ENCODE data around the gene CCL1. TPM values are rescaled to one million over a fixed set of nuclear protein-coding genes. Genes with fewer than 3 reads are reported as not detected.

The CCL1 gene
- total RNA-seq, 1 experiment from 2014 or later = not detected

DNA sequence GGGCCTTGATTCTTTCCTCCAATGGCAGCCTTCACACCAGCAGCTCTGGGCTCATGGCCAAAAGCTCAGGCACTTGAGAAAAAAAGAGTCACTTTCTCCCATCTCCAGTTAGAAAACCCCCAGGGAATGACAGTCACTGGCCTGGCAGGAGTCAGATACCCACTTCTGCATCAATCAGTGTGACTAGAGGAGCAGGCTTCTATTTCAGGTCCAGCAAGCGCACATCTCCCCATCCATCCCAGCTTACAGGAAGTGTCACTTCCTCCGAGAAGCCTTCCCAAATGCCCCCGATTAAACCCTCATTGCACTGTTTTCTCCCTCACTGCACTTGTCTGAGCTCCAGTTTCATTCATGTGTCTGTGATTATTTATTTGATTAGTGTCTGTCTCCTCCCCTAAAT, 30.4 kb upstream of the CCL1 start:
- CTCF ChIA-PET = no interaction called here
- H3K4me1 Mint-ChIP-seq (ENCODE audit: low read depth, unreplicated experiment) = no peaks in the 10 kb centered on the region
- intact Hi-C loops (cut with micrococcal nuclease; ENCODE audit: unreplicated experiment) = no loop called here
- TF ChIP-seq, protein P1, sequence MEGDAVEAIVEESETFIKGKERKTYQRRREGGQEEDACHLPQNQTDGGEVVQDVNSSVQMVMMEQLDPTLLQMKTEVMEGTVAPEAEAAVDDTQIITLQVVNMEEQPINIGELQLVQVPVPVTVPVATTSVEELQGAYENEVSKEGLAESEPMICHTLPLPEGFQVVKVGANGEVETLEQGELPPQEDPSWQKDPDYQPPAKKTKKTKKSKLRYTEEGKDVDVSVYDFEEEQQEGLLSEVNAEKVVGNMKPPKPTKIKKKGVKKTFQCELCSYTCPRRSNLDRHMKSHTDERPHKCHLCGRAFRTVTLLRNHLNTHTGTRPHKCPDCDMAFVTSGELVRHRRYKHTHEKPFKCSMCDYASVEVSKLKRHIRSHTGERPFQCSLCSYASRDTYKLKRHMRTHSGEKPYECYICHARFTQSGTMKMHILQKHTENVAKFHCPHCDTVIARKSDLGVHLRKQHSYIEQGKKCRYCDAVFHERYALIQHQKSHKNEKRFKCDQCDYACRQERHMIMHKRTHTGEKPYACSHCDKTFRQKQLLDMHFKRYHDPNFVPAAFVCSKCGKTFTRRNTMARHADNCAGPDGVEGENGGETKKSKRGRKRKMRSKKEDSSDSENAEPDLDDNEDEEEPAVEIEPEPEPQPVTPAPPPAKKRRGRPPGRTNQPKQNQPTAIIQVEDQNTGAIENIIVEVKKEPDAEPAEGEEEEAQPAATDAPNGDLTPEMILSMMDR (IDR thresholded peaks at IDR 0.05; ENCODE audit: unreplicated experiment) = no peak
- no peaks in the 10 kb centered on the region for H3K36me3 Mint-ChIP-seq (ENCODE audit: insufficient read depth, unreplicated experiment)
- no peak for DNase-seq
- no peak overlapping the region for H3K4me3 Mint-ChIP-seq (ENCODE audit: low read depth, unreplicated experiment)
- H3K27me3 Mint-ChIP-seq (ENCODE audit: unreplicated experiment) = peaks cover 98% of the 10 kb centered on the region
- BruUV-seq (replicated peaks) = no TSS peak
- H3K9me3 Mint-ChIP-seq (ENCODE audit: low read depth, unreplicated experiment) = no peaks in the 10 kb centered on the region
- no peak overlapping the region for H3K27ac Mint-ChIP-seq (ENCODE audit: unreplicated experiment)

DNA sequence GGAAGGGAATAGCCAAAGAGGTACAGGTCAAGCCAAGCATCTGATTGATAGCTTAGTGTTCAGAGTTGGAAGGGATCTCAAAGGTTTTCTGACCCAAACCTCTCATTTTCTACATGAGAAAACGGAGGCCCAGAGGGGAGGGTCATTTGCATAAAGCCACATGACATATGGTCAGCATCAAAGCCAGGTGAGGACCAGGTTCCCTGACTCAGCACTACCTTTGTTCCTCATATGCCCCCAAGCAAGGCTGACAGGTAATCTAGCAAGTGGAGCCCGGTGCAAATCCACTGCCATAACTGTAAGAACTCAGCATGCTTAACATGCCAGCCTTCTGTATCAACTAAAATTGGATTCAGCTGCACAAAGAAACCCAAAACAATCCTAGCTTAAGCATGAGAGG, 28.2 kb upstream of the CCL1 start:
- BruUV-seq (replicated peaks) = no TSS peak
- no peaks in the 10 kb centered on the region for H3K9me3 Mint-ChIP-seq (ENCODE audit: low read depth, unreplicated experiment)
- no peak overlapping the region for H3K4me3 Mint-ChIP-seq (ENCODE audit: low read depth, unreplicated experiment)
- H3K36me3 Mint-ChIP-seq (ENCODE audit: insufficient read depth, unreplicated experiment) = no peaks in the 10 kb centered on the region
- CTCF ChIA-PET = no interaction called here
- H3K27ac Mint-ChIP-seq (ENCODE audit: unreplicated experiment) = no peak overlapping the region
- no peak for DNase-seq
- TF ChIP-seq, protein P1 (IDR thresholded peaks at IDR 0.05; ENCODE audit: unreplicated experiment) = no peak
- intact Hi-C loops (cut with micrococcal nuclease; ENCODE audit: unreplicated experiment) = no loop called here
- H3K27me3 Mint-ChIP-seq (ENCODE audit: unreplicated experiment) = peaks cover 94% of the 10 kb centered on the region
- H3K4me1 Mint-ChIP-seq (ENCODE audit: low read depth, unreplicated experiment) = no peaks in the 10 kb centered on the region

- H3K4me1 Mint-ChIP-seq (ENCODE audit: low read depth, unreplicated experiment) = no peaks in the 10 kb centered on the region
- no peak overlapping the region for H3K27ac Mint-ChIP-seq (ENCODE audit: unreplicated experiment)
- intact Hi-C loops (cut with micrococcal nuclease; ENCODE audit: unreplicated experiment) = no loop called here
These were observed 27.6 kb upstream of the CCL1 start for GRCh38 chr17:34390649-34391048.

DNA sequence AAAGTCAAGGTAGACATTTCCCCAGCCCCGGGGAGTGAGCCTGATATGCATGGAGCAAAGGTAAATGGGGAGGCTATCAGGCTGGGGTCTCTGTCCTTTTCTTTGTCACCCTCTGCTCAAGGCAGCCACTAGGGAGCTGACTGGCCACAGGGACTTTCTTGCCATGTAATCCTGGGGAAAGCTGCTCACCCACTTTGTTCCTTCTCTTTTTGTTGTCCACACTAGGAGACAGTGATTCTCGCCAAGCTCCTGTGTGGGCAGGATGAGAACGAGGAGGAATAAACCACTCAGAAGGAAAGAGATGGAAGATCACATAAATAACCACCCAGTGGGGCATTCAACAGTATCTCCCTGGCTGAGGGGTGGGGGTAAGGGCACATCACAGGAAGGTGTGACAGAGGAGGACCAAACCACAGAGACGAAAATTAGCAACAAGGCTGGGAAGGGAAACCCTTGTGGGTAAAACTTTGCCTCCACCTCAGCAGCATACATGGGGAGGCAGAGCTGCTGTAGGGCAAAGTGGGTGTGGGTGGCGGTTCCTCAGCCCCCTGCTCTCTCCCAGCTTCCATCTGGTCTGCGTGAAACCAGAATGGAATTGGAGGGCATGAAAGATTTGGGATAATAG, 26.2 kb upstream of the CCL1 start:
- Mint-ChIP-seq H3K27me3 (ENCODE audit: unreplicated experiment) (peaks cover 95% of the 10 kb centered on the region), H3K4me1 (ENCODE audit: low read depth, unreplicated experiment) (no peaks in the 10 kb centered on the region), H3K4me3 (ENCODE audit: low read depth, unreplicated experiment) (no peak overlapping the region), H3K36me3 (ENCODE audit: insufficient read depth, unreplicated experiment) (no peaks in the 10 kb centered on the region), H3K9me3 (ENCODE audit: low read depth, unreplicated experiment) (no peaks in the 10 kb centered on the region), H3K27ac (ENCODE audit: unreplicated experiment) (no peak overlapping the region)
- TF ChIP-seq, protein P1 (IDR thresholded peaks at IDR 0.05; ENCODE audit: unreplicated experiment) = no peak
- intact Hi-C loops (cut with micrococcal nuclease; ENCODE audit: unreplicated experiment) = no loop called here
- CTCF ChIA-PET = no interaction called here
- no TSS peak for BruUV-seq (replicated peaks)
- no peak for DNase-seq

More at GRCh38 chr17:34390649-34391048, 27.6 kb upstream of the CCL1 start:
- no TSS peak for BruUV-seq (replicated peaks)
- Mint-ChIP-seq H3K36me3 (ENCODE audit: insufficient read depth, unreplicated experiment) (no peaks in the 10 kb centered on the region), H3K27me3 (ENCODE audit: unreplicated experiment) (peaks cover 95% of the 10 kb centered on the region), H3K9me3 (ENCODE audit: low read depth, unreplicated experiment) (no peaks in the 10 kb centered on the region), H3K4me3 (ENCODE audit: low read depth, unreplicated experiment) (no peak overlapping the region)
- TF ChIP-seq, protein P1 (IDR thresholded peaks at IDR 0.05; ENCODE audit: unreplicated experiment) = no peak
- CTCF ChIA-PET = no interaction called here
- no peak for DNase-seq

All from Calu3 (cell line).